ENCODE results near the gene C13orf42.

Gene C13orf42

GRCh38 chr13:51113186-51113881 is 2.3 kb upstream of the C13orf42 start:
- no peak for DNase-seq (ENCODE audit: low spot score)
- no peak for TF ChIP-seq CTCF (conservative IDR thresholded peaks at IDR 0.05; ENCODE audit: low read depth)
- ChIA-PET CTCF (interaction anchor here (0.5 to 1.7 kb wide), 4 partner anchors 9 to 1906 kb away, joined by 3 to 5 read pairs (median 4); no protein-coding TSS in a partner anchor), POLR2A (ENCODE audit: low non-redundant PET) (no interaction called here)
- no peak overlapping the region for H3K27ac ChIP-seq

DNA sequence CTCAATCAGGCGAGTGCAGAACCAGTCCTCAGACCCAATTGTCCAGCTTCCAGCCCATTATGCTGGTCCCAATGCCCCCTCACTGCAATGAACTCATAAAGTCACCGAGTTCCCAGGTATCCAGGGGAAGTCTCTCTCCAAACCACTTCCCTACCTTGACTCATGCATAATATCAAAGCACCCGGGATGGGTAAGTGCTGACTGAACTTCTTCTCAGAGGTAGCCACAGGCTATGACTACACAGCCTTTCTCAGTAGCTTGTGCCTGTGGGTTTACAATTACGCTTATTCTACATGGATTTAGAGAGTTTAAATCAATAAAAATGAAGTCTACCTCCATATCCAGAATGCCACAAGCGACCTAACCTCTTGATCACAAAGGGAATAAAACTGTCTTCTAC is 1.7 kb upstream of the C13orf42 start:
- POLR2A ChIA-PET (ENCODE audit: low non-redundant PET): no interaction called here
- no peak for TF ChIP-seq CTCF (conservative IDR thresholded peaks at IDR 0.05; ENCODE audit: low read depth)
- H3K27ac ChIP-seq: no peak overlapping the region
- DNase-seq (ENCODE audit: low spot score): no peak
- CTCF ChIA-PET: interaction anchor here (0.5 to 1.7 kb wide), 4 partner anchors 12 to 1906 kb away, joined by 3 to 6 read pairs (median 4); no protein-coding TSS in a partner anchor

- DNase-seq (ENCODE audit: low spot score): no peak
- TF ChIP-seq CTCF (conservative IDR thresholded peaks at IDR 0.05; ENCODE audit: low read depth): no peak
- ChIA-PET POLR2A (ENCODE audit: low non-redundant PET) (no interaction called here), CTCF (interaction anchor here (0.6 to 1.7 kb wide), 3 partner anchors 9 to 175 kb away, joined by 4 to 6 read pairs (median 5); no protein-coding TSS in a partner anchor)
- no peak overlapping the region for H3K27ac ChIP-seq
Observed at GRCh38 chr13:51111997-51112396, 923 bp upstream of the C13orf42 start.

GRCh38 chr13:51107996-51108395 is 3.1 kb downstream of the C13orf42 start:
- DNase-seq (ENCODE audit: low spot score): no peak
- POLR2A ChIA-PET (ENCODE audit: low non-redundant PET): no interaction called here
- no peak for TF ChIP-seq CTCF (conservative IDR thresholded peaks at IDR 0.05; ENCODE audit: low read depth)
- H3K27ac ChIP-seq: no peak overlapping the region
- CTCF ChIA-PET: no interaction called here

GRCh38 chr13:51105046-51105445 is 6.0 kb downstream of the C13orf42 start:
- DNase-seq (ENCODE audit: low spot score): no peak
- H3K27ac ChIP-seq: no peak overlapping the region
- ChIA-PET POLR2A (ENCODE audit: low non-redundant PET) (no interaction called here), CTCF (interaction anchor here (1.1 kb wide), 1 partner anchor 9 kb away, joined by 3 read pairs; no protein-coding TSS in a partner anchor)
- no peak for TF ChIP-seq CTCF (conservative IDR thresholded peaks at IDR 0.05; ENCODE audit: low read depth)

GRCh38 chr13:51101636-51102235 is 9.3 kb downstream of the C13orf42 start:
- no peak overlapping the region for H3K27ac ChIP-seq
- POLR2A ChIA-PET (ENCODE audit: low non-redundant PET): no interaction called here
- no peak for TF ChIP-seq CTCF (conservative IDR thresholded peaks at IDR 0.05; ENCODE audit: low read depth)
- no peak for DNase-seq (ENCODE audit: low spot score)
- CTCF ChIA-PET: no interaction called here
